Chondrocyte (in vitro differentiated cells): ENCODE results near the gene TRABD2A. TPM values are rescaled to one million over a fixed set of nuclear protein-coding genes. Genes with fewer than 3 reads are reported as not detected.

Source experiments
- DNase-seq: peaks from one replicate; pipeline ENCODE4 v3.0.0; 2021; ENCODE audit warnings: mixed read lengths, low spot score
- H3K27ac Mint-ChIP-seq: one replicate; pipeline ENCODE4 v1.8.0; 2021; ENCODE audit warnings: mild to moderate bottlenecking, moderate library complexity, mixed read lengths; ENCODE audit not compliant: unreplicated experiment
- H3K27me3 Mint-ChIP-seq: 2 replicates; pipeline ENCODE4 v1.8.0; 2021; ENCODE audit warnings: low read depth, mixed read lengths
- H3K36me3 Mint-ChIP-seq: 2 replicates; pipeline ENCODE4 v1.8.0; 2021; ENCODE audit warnings: low read depth, mixed read lengths
- H3K4me1 Mint-ChIP-seq: 2 replicates; pipeline ENCODE4 v1.8.0; 2021; ENCODE audit warnings: low read depth, mild to moderate bottlenecking, mixed read lengths
- H3K4me3 Mint-ChIP-seq: one replicate; pipeline ENCODE4 v1.8.0; 2021; ENCODE audit warnings: mild to moderate bottlenecking, moderate library complexity, mixed read lengths; ENCODE audit not compliant: unreplicated experiment
- H3K9me3 Mint-ChIP-seq: 2 replicates; pipeline ENCODE4 v1.8.0; 2021; ENCODE audit warnings: low read depth, mixed read lengths
- CTCF ChIP-seq: fragments of 200-600 bp; sonication (generic); IDR thresholded peaks from 2 replicates; pipeline ENCODE4 v1.5.0; 2021; ENCODE audit warnings: antibody characterized with exemption, mild to moderate bottlenecking, moderate library complexity
- total RNA-seq: library from RNA; stranded (reverse); gene quantifications from 3 replicates; pipeline ENCODE4 v1.2.1, GENCODE V29; 2021

The TRABD2A gene
- total RNA-seq, 1 donor from 2014 or later, result 0.37 TPM

GRCh38 chr2:84846741-84847142 lies 34.1 kb downstream of the TRABD2A start:
- no peaks in the 10 kb centered on the region for H3K9me3 Mint-ChIP-seq
- DNase-seq, result no peak
- H3K27ac Mint-ChIP-seq, result peak overlapping the region; percentile 15
- no peak overlapping the region for H3K4me3 Mint-ChIP-seq
- peaks cover 4% of the 10 kb centered on the region for H3K4me1 Mint-ChIP-seq
- no peak for TF ChIP-seq CTCF
- no peaks in the 10 kb centered on the region for H3K36me3 Mint-ChIP-seq
- H3K27me3 Mint-ChIP-seq, result peaks cover 13% of the 10 kb centered on the region

- no peak overlapping the region for H3K4me3 Mint-ChIP-seq
- H3K36me3 Mint-ChIP-seq, result no peaks in the 10 kb centered on the region
- TF ChIP-seq CTCF, result no peak
- H3K27me3 Mint-ChIP-seq, result peaks cover 10% of the 10 kb centered on the region
- H3K9me3 Mint-ChIP-seq, result no peaks in the 10 kb centered on the region
- peaks cover 4% of the 10 kb centered on the region for H3K4me1 Mint-ChIP-seq
- no peak for DNase-seq
- H3K27ac Mint-ChIP-seq, result no peak overlapping the region
Measured at GRCh38 chr2:84846041-84846663, 34.7 kb downstream of the TRABD2A start.

GRCh38 chr2:84844141-84844540 lies 36.7 kb downstream of the TRABD2A start:
- Mint-ChIP-seq H3K36me3 (no peaks in the 10 kb centered on the region), H3K27me3 (peaks cover 10% of the 10 kb centered on the region), H3K4me1 (peaks cover 20% of the 10 kb centered on the region), H3K4me3 (no peak overlapping the region), H3K27ac (no peak overlapping the region), H3K9me3 (no peaks in the 10 kb centered on the region)
- no peak for DNase-seq
- TF ChIP-seq CTCF, result no peak

- Mint-ChIP-seq H3K27me3 (peaks cover 6% of the 10 kb centered on the region), H3K36me3 (peaks cover under 1% of the 10 kb centered on the region)
Measured at GRCh38 chr2:84841577-84841976, 39.3 kb downstream of the TRABD2A start.

GRCh38 chr2:84840306-84840705 lies 40.6 kb downstream of the TRABD2A start:
- H3K4me3 Mint-ChIP-seq, result no peak overlapping the region

More at GRCh38 chr2:84841577-84841976, 39.3 kb downstream of the TRABD2A start:
- H3K9me3 Mint-ChIP-seq, result peaks cover 1% of the 10 kb centered on the region
- H3K27ac Mint-ChIP-seq, result no peak overlapping the region
- peaks cover 31% of the 10 kb centered on the region for H3K4me1 Mint-ChIP-seq
- no peak overlapping the region for H3K4me3 Mint-ChIP-seq
- no peak for TF ChIP-seq CTCF
- no peak for DNase-seq

More at GRCh38 chr2:84840306-84840705, 40.6 kb downstream of the TRABD2A start:
- H3K4me1 Mint-ChIP-seq, result peaks cover 27% of the 10 kb centered on the region
- peaks cover 5% of the 10 kb centered on the region for H3K36me3 Mint-ChIP-seq
- H3K27ac Mint-ChIP-seq, result no peak overlapping the region
- peaks cover 6% of the 10 kb centered on the region for H3K27me3 Mint-ChIP-seq
- peaks cover 9% of the 10 kb centered on the region for H3K9me3 Mint-ChIP-seq
- no peak for DNase-seq
- TF ChIP-seq CTCF, result no peak
